Measurements from ENCODE around the gene SFMBT2. TPM values are rescaled to one million over a fixed set of nuclear protein-coding genes. Genes with fewer than 3 reads are reported as not detected.

The SFMBT2 gene
- total RNA-seq, 1 experiment from 2014 or later, result not detected

- H3K4me3 ChIP-seq (ENCODE audit: low read depth, low read length), result no peak overlapping the region
- H3K27me3 Mint-ChIP-seq (ENCODE audit: insufficient read depth, unreplicated experiment), result peaks cover 4% of the 10 kb centered on the region
- H3K4me3 Mint-ChIP-seq (ENCODE audit: unreplicated experiment), result no peak overlapping the region
- no peaks in the 10 kb centered on the region for H3K27me3 ChIP-seq (replicated peaks; ENCODE audit: control insufficient read depth, insufficient read depth, low read length)
- H3K4me1 ChIP-seq, result no peaks in the 10 kb centered on the region
- peaks cover 4% of the 10 kb centered on the region for H3K9me3 ChIP-seq
- no TSS peak for BruUV-seq (replicated peaks)
- TF ChIP-seq, protein P1, sequence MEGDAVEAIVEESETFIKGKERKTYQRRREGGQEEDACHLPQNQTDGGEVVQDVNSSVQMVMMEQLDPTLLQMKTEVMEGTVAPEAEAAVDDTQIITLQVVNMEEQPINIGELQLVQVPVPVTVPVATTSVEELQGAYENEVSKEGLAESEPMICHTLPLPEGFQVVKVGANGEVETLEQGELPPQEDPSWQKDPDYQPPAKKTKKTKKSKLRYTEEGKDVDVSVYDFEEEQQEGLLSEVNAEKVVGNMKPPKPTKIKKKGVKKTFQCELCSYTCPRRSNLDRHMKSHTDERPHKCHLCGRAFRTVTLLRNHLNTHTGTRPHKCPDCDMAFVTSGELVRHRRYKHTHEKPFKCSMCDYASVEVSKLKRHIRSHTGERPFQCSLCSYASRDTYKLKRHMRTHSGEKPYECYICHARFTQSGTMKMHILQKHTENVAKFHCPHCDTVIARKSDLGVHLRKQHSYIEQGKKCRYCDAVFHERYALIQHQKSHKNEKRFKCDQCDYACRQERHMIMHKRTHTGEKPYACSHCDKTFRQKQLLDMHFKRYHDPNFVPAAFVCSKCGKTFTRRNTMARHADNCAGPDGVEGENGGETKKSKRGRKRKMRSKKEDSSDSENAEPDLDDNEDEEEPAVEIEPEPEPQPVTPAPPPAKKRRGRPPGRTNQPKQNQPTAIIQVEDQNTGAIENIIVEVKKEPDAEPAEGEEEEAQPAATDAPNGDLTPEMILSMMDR (IDR thresholded peaks at IDR 0.05; ENCODE audit: insufficient read depth in 1 of 2, low read depth in 1 of 2, low read length in 1 of 2, severe bottlenecking in 1 of 2, unreplicated experiment in 1 of 2), result no peak
- POLR2A ChIA-PET, result no interaction called here
- intact Hi-C loops (cut with micrococcal nuclease; ENCODE audit: unreplicated experiment), result no loop called here
- H3K9me3 Mint-ChIP-seq (ENCODE audit: unreplicated experiment), result peaks cover 10% of the 10 kb centered on the region
- no peaks in the 10 kb centered on the region for H3K36me3 ChIP-seq (ENCODE audit: control insufficient read depth, insufficient read depth, low read length)
- H3K36me3 Mint-ChIP-seq (ENCODE audit: insufficient read depth, unreplicated experiment), result no peaks in the 10 kb centered on the region
- H3K4me1 Mint-ChIP-seq (ENCODE audit: low read depth, unreplicated experiment), result no peaks in the 10 kb centered on the region
- CTCF ChIA-PET, result no interaction called here
- no peak for DNase-seq
- no peak overlapping the region for H3K27ac Mint-ChIP-seq (ENCODE audit: unreplicated experiment)
Observed at GRCh38 chr10:7243139-7243538, 167.7 kb downstream of the SFMBT2 start.

DNA sequence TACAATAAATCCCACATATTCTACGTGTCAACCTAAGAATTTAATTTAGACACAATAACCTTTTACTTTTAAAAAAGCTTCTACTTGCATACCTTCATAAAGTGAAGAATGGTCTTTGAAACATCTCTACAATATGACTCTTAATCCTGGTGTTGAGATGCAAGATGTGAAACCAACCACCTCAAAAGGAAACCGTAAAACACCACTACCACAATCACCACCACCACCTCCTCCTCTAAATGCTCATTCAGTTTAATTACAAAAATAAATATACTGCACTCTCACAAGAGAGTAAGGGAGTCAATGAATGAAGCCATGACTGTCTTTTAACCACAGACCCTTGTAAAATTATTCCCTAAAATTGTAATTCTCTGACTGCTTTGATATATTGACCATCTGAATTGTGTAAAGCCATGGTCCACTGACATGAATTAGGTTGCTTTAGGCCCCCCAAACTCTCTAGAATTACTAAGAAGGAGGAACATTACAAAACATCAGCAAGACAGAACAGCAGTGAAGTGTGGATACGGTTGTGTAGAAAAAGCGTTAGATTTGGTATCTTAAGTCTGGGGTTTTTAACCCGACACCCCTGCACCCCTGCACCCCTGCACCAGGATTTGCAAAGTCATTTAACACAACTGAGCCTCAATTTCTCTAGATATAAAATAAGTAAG, 171.4 kb downstream of the SFMBT2 start:
- Mint-ChIP-seq H3K4me1 (ENCODE audit: low read depth, unreplicated experiment) (no peaks in the 10 kb centered on the region), H3K4me3 (ENCODE audit: unreplicated experiment) (no peak overlapping the region)

DNA sequence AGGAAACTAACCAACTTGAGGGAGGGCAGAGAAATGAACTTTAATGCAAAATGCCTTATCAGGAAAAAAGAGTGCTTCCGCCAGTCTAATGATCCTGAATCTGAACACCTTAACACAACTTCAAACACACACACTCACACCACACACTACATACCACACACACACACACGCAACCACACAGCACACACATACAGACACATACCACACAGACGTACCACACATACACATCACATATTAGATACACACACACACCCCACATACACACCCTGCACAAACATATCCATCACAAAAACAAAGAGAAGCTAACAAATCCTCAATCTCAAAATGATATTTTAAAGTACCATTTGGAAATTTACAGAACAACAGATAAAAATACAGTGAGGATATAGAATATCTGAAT, 175.5 kb downstream of the SFMBT2 start:
- POLR2A ChIA-PET, result no interaction called here

More for the DNA sequence above, 171.4 kb downstream of the SFMBT2 start:
- Mint-ChIP-seq H3K9me3 (ENCODE audit: unreplicated experiment) (peaks cover 10% of the 10 kb centered on the region), H3K36me3 (ENCODE audit: insufficient read depth, unreplicated experiment) (no peaks in the 10 kb centered on the region), H3K27ac (ENCODE audit: unreplicated experiment) (no peak overlapping the region), H3K27me3 (ENCODE audit: insufficient read depth, unreplicated experiment) (peaks cover 4% of the 10 kb centered on the region)
- no peaks in the 10 kb centered on the region for H3K36me3 ChIP-seq (ENCODE audit: control insufficient read depth, insufficient read depth, low read length)
- BruUV-seq (replicated peaks), result no TSS peak
- H3K4me3 ChIP-seq (ENCODE audit: low read depth, low read length), result no peak overlapping the region
- intact Hi-C loops (cut with micrococcal nuclease; ENCODE audit: unreplicated experiment), result no loop called here
- no peaks in the 10 kb centered on the region for H3K27me3 ChIP-seq (replicated peaks; ENCODE audit: control insufficient read depth, insufficient read depth, low read length)
- DNase-seq, result no peak
- ChIA-PET CTCF (no interaction called here), POLR2A (no interaction called here)
- TF ChIP-seq, protein P1 (IDR thresholded peaks at IDR 0.05; ENCODE audit: insufficient read depth in 1 of 2, low read depth in 1 of 2, low read length in 1 of 2, severe bottlenecking in 1 of 2, unreplicated experiment in 1 of 2), result no peak
- H3K4me1 ChIP-seq, result no peaks in the 10 kb centered on the region
- H3K9me3 ChIP-seq, result peaks cover 4% of the 10 kb centered on the region

More for the DNA sequence above, 175.5 kb downstream of the SFMBT2 start:
- Mint-ChIP-seq H3K9me3 (ENCODE audit: unreplicated experiment) (peaks cover 3% of the 10 kb centered on the region), H3K27ac (ENCODE audit: unreplicated experiment) (no peak overlapping the region), H3K36me3 (ENCODE audit: insufficient read depth, unreplicated experiment) (no peaks in the 10 kb centered on the region), H3K27me3 (ENCODE audit: insufficient read depth, unreplicated experiment) (peaks cover 9% of the 10 kb centered on the region), H3K4me1 (ENCODE audit: low read depth, unreplicated experiment) (no peaks in the 10 kb centered on the region), H3K4me3 (ENCODE audit: unreplicated experiment) (no peak overlapping the region)
- Histone ChIP-seq H3K4me1 (no peaks in the 10 kb centered on the region), H3K27me3 (replicated peaks; ENCODE audit: control insufficient read depth, insufficient read depth, low read length) (no peaks in the 10 kb centered on the region), H3K4me3 (ENCODE audit: low read depth, low read length) (no peak overlapping the region), H3K36me3 (ENCODE audit: control insufficient read depth, insufficient read depth, low read length) (no peaks in the 10 kb centered on the region), H3K9me3 (no peaks in the 10 kb centered on the region)
- intact Hi-C loops (cut with micrococcal nuclease; ENCODE audit: unreplicated experiment), result no loop called here
- no TSS peak for BruUV-seq (replicated peaks)
- CTCF ChIA-PET, result no interaction called here
- no peak for DNase-seq
- TF ChIP-seq, protein P1 (IDR thresholded peaks at IDR 0.05; ENCODE audit: insufficient read depth in 1 of 2, low read depth in 1 of 2, low read length in 1 of 2, severe bottlenecking in 1 of 2, unreplicated experiment in 1 of 2), result no peak

Measured in Caco-2 (cell line).